Testis (tissue), 3 donors: ENCODE results near the gene TXLNB. TPM values are rescaled to one million over a fixed set of nuclear protein-coding genes. Genes with fewer than 3 reads are reported as not detected.

Experiments used
- DNase-seq: peaks from one replicate; pipeline ENCODE4 v3.0.0-alpha.2; 2019
- H3K27ac ChIP-seq, 2 donors: fragments of 200-600 bp; sonication (generic); one replicate each; pipeline ENCODE4 v1.5.1; 2019
- H3K27me3 ChIP-seq: fragments of 200-600 bp; sonication (generic); one replicate; pipeline ENCODE4 v1.5.1; 2019
- H3K36me3 ChIP-seq: fragments of 200-600 bp; sonication (generic); one replicate; pipeline ENCODE4 v1.5.1; 2017; ENCODE audit warnings: low read depth; ENCODE audit errors: missing control alignments
- H3K4me1 ChIP-seq: fragments of 200-600 bp; sonication (generic); one replicate; pipeline ENCODE4 v1.5.1; 2019
- H3K4me3 ChIP-seq, 2 donors: fragments of 200-600 bp; sonication (generic); one replicate each; pipeline ENCODE4 v1.5.1; 2017 to 2019
- H3K9me3 ChIP-seq: fragments of 200-600 bp; sonication (generic); one replicate; pipeline ENCODE4 v1.5.1; 2017
- POLR2A ChIP-seq: fragments of 450-650 bp; IDR thresholded peaks from one replicate; pipeline ENCODE4 v1.6.1; 2017; ENCODE audit warnings: antibody characterized with exemption, mild to moderate bottlenecking, moderate library complexity
- WGBS, 2 donors: methylation state at CpG; one replicate each; pipeline ENCODE4 v1.1.5; 2018; 5-methylcytosine and 5-hydroxymethylcytosine counted together
- intact Hi-C: fragments of 100-400 bp; cut with DNase I; formaldehyde crosslinking; loops from one replicate; pipeline ENCODE4 v1.15.1; 2023; ENCODE audit warnings: low total_unique reads
- polyA plus RNA-seq: library from polyadenylated mRNA; stranded (reverse); fragments of 350-450 nt; fragmentation: Illumina TruSeq; extraction: RNeasy Lipid Tissue Mini Kit (QIAGEN cat#74804); gene quantifications from one replicate; pipeline ENCODE4 v1.2.3, GENCODE V29; 2014; ENCODE audit warnings: low read depth, low replicate concordance; ENCODE audit not compliant: insufficient read depth
- total RNA-seq, 2 donors: library from RNA; depleted of rRNA; stranded (reverse); fragments of >200 nt; gene quantifications; one replicate each; pipeline ENCODE4 v1.2.3, GENCODE V29; 2016
- TF ChIP-seq, protein P1 (sequence below), 3 experiments: fragments of 450-650 bp in 2 of 3; fragments of 200-600 bp in 1 of 3; sonication (generic) in 1 of 3; IDR thresholded peaks; one replicate each; pipeline ENCODE4 v1.5.1; 2016 to 2019; ENCODE audit warnings: antibody characterized with exemption in 3 of 3, mild to moderate bottlenecking in 2 of 3, moderate library complexity in 1 of 3

TXLNB gene
- total and polyA plus RNA-seq, 3 donors from 2014 or later, result 3.7 to 4.5 (median 4.1) TPM

DNA sequence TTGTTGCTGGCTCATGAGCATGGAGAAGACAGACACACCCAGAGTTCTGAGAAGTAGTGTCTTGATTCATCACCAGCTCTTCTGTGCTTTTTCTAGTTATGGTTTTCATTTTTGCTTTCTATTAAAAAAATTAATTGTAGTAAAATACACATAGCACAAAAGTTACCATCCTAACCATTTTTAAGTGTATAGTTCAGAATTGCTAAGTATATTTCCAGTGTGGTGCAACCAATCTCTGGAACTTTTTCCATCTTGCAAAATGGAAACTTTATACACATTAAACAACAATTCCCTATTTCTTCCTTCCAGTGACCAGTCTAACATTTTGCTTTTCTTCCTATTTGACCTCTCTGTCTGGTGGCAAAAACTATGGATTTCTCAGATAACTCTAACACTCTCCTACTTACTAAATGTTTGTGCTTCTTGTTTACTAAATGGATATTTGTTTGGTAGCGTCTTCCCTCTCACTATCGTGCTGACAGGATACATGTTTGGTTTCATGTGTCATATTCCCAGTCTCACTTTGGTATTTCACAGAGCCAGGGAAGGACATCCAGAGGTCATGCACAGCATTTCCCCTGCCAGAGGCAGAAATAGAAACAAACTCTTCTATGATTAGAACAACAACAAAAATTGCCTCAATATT lies 40.6 kb downstream of the TXLNB start:
- H3K4me3 ChIP-seq, result no peak overlapping the region
- no peak for TF ChIP-seq POLR2A
- TF ChIP-seq, protein P1, sequence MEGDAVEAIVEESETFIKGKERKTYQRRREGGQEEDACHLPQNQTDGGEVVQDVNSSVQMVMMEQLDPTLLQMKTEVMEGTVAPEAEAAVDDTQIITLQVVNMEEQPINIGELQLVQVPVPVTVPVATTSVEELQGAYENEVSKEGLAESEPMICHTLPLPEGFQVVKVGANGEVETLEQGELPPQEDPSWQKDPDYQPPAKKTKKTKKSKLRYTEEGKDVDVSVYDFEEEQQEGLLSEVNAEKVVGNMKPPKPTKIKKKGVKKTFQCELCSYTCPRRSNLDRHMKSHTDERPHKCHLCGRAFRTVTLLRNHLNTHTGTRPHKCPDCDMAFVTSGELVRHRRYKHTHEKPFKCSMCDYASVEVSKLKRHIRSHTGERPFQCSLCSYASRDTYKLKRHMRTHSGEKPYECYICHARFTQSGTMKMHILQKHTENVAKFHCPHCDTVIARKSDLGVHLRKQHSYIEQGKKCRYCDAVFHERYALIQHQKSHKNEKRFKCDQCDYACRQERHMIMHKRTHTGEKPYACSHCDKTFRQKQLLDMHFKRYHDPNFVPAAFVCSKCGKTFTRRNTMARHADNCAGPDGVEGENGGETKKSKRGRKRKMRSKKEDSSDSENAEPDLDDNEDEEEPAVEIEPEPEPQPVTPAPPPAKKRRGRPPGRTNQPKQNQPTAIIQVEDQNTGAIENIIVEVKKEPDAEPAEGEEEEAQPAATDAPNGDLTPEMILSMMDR (IDR thresholded peaks at IDR 0.05), result no peak
- no peaks in the 10 kb centered on the region for H3K9me3 ChIP-seq
- H3K27ac ChIP-seq, result peak overlapping the region; percentile 46 to 71
- 31 to 42% methylated on average over 2 of the region's 2 CpGs for WGBS, 2 donors
- no peak for DNase-seq
- peaks cover 37% of the 10 kb centered on the region for H3K4me1 ChIP-seq
- intact Hi-C loops, result no loop called here
- H3K36me3 ChIP-seq, result no peaks in the 10 kb centered on the region
- no peaks in the 10 kb centered on the region for H3K27me3 ChIP-seq

DNA sequence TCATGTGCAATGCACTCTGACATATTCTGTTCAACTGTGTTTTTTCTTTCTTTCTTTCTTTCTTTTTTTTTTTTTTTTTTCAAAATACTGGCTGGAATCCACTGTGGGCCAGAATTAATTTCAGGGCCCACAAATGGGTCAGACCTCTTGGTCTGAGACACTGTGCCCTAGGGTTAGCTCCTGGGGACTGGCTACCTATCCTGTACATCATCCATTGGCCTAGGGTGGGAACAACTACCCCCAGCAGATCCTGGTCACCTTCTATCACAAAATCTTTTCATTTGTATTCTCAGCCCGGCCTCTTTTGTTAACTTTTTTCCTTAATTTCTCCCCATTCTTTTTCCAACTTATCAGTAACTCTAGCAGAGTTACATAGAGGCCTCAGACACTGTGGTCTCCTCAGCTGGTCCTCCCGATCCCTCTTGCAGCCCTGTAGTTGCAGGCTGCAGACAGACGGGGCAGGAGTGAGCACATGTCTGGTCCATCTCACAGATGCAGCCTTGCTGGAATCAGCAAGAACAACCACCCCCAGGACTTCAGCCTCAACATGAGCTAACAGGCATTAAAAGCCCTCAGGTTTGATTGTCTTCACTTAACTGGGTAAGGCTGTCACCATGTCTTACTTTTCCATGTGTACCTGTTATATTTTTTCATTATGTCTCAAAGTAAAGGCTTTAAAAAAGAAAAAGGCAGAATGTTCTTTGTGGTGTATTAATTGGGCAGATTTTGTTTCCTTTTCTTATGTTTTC lies 41.3 kb downstream of the TXLNB start:
- WGBS, 2 donors, result 31 to 44% methylated on average over 3 of the region's 3 CpGs
- Histone ChIP-seq H3K9me3 (no peaks in the 10 kb centered on the region), H3K36me3 (no peaks in the 10 kb centered on the region), H3K27me3 (no peaks in the 10 kb centered on the region), H3K27ac (peak overlapping the region; percentile 46 to 71), H3K4me1 (peaks cover 35% of the 10 kb centered on the region), H3K4me3 (no peak overlapping the region)
- DNase-seq, result peak; percentile 84
- no peak for TF ChIP-seq POLR2A
- TF ChIP-seq, protein P1 (IDR thresholded peaks at IDR 0.05), result peak; percentile 21 to 59 (median 58)
- intact Hi-C loops, result no loop called here

DNA sequence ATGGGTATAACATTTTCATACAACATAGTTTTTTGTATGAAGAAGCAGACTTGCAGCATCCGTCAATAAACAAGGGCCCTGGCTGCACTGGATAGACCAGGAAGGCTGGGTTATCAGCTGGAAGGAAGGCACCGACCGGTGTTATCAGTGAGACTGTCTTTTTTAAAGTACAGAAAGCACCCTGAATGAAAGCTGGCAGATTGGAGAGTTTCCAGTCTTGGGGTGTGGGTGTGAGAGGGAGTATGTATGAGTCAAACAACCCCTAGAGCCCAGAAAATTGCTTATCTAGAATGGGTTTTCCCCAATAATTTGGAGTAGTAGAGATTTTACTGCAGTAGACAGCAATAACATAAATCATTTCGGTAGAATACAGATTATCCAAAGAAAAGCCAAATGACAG lies 42.4 kb downstream of the TXLNB start:
- Histone ChIP-seq H3K27ac (no peak overlapping the region), H3K4me3 (no peak overlapping the region), H3K27me3 (no peaks in the 10 kb centered on the region), H3K9me3 (no peaks in the 10 kb centered on the region), H3K4me1 (peaks cover 32% of the 10 kb centered on the region), H3K36me3 (no peaks in the 10 kb centered on the region)
- WGBS, 2 donors, result 40 to 51% methylated on average over 4 of the region's 4 CpGs
- TF ChIP-seq, protein P1 (IDR thresholded peaks at IDR 0.05), result no peak
- TF ChIP-seq POLR2A, result no peak
- peak; percentile 45 for DNase-seq
- intact Hi-C loops, result no loop called here

DNA sequence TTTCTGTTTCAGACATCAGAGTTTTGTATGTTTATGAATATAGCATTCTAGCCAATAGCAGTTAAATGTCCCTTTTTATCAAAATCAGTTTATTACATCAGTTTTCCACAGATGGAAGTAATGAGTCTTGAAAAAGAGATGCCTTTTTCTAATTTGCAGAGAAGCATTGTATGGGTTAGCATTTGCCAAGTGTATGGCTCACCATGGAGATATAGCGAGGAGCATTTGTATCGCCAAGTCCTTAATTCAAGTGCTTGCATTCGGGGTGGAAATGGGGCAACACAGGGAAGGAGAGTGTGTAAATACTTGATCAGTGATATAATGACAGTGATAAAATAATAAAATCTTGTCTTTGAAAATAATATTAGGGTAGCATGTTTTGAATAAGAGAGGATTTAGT lies 42.9 kb downstream of the TXLNB start:
- Histone ChIP-seq H3K4me3 (no peak overlapping the region), H3K4me1 (peaks cover 32% of the 10 kb centered on the region), H3K36me3 (no peaks in the 10 kb centered on the region), H3K27ac (no peak overlapping the region), H3K27me3 (no peaks in the 10 kb centered on the region), H3K9me3 (no peaks in the 10 kb centered on the region)
- TF ChIP-seq, protein P1 (IDR thresholded peaks at IDR 0.05), result no peak
- no peak for TF ChIP-seq POLR2A
- 81 to 86% methylated on average over 3 of the region's 3 CpGs for WGBS, 2 donors
- intact Hi-C loops, result no loop called here
- DNase-seq, result no peak
